Renal pelvis (tissue), 4 donors: ENCODE measurements around the gene AGAP1. TPM values are rescaled to one million over a fixed set of nuclear protein-coding genes. Genes with fewer than 3 reads are reported as not detected.

Experiments used
- DNase-seq: peaks from one replicate; pipeline ENCODE4 v3.0.0-alpha.2; 2013
- polyA plus RNA-seq, 3 donors: library from polyadenylated mRNA; unstranded; fragments of 120-200 nt; gene quantifications; one replicate each; pipeline ENCODE4 v1.2.1, GENCODE V29; 2013; ENCODE audit not compliant: insufficient read length in 3 of 3

AGAP1 gene
- polyA plus RNA-seq, 3 donors = 20.5 to 23.8 (median 21.0) TPM

DNA sequence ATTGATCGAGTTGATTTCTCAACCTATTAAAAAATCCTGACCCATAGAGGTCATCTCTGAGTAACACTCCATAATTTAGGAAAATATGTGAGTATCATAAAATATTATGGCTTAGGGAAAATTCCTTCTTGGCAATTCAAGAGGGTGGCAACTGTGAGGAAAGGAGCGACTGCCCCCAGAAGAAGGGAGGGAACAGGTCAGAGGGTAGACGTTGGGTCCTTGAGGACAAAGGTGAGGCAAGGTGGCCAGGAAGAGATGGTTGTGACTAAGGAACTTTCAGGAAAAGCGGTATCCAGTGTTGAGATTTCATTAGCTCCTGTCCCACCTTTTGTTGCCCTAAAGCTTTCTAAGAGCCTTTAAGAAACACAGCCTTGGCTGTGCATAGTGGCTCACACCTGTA, 10.5 kb upstream of the AGAP1 start:
- DNase-seq = no peak

DNA sequence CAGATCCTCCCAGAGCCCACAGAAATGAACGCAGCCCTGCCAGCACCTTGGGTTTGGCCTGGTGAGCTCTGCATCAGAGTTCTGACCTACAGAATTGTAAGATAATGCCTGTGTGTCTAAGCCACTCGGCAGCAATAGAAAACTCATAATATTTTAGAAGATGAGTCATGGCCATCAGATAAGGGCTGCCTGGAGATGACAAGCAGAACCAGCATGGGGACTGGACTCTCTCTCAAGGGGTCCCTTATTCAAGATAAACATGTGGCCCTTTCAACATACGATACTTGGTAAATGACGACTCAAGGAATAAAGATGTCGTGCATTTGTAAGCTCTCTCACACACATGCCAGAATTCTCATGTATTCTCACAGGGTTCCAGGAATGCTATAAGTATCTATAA, 8.5 kb upstream of the AGAP1 start:
- DNase-seq = no peak

DNA sequence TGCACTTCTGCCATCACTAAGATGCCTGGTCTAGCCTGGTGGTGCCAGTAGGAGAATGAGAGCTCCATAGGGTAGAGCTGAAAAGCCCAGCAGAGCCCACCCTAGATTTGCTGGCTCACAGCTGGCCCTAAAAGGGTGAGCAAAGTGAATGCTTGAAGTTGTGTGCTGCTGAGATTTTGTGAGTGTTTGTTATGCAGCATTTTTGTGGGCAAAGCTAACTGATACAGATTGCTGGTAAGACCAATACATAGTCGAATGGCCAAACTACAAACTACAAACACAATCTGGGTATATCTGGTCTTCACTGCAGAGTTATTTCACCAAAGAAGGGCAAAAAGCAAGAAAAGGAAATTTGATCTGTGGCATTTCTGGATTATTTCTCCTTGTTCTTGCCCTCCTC, 7.1 kb upstream of the AGAP1 start:
- no peak for DNase-seq

DNA sequence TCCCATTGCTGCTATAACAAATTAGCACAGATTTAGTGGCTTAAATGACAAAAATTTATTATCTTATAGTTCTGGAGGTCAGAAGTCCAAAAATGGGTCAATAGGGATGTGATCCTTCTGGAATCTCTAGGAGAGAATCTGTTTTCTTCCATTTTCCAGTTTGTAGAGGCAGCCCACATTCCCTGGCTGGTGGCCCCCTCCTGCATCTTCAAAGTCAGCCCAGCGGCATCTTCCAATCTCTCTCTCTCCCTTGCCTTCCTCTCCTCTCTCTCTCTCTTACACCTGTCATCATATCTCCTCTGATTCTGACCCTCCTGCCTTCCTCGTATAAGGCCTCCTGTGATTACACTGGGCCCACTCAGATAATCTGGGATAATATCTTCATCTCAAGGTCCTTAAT, 3.9 kb upstream of the AGAP1 start:
- DNase-seq = no peak

DNA sequence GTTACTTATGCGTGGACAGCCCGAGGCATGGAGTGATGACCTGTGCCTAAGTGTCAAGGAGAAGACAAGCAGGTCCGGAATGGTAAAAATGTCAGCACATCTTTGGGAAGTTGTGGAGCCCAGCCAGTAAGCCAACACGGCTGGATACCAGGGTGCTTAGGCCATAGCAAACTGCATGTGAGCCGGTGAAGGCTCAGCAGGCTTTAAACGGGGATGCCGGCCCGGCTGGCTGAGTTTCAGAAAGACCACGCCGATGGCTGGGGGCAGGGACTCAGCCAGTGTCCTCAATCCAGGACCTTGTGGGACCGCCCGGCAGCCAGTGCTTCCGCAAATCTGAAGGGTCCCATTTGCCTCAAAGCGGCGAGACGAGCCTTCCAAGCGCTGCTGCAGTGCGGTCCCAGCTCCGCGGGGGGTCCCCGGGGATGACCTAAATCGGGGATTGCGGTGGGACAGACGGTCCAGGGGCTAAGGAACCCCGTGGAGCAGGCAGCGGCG, 946 bp upstream of the AGAP1 start:
- DNase-seq = no peak

DNA sequence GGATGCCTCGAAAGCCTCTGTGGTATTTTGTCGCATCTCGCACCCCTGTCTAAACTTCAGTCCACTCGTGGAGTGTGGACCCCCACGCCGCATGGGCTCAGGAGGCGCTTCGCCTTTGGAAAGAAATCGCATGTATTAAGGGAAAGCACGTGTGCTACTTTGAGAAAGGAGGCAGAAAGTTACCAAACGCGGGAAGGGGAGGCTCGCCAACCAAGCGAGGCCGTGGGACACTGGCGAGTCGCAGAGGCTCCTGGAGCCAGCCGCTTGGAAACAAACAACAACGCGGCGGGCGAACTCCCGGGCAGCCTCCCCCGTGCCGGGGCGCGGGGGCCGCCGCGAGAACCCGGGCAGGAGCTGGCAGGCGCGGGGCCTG, 455 bp upstream of the AGAP1 start:
- DNase-seq = peak; percentile 69

DNA sequence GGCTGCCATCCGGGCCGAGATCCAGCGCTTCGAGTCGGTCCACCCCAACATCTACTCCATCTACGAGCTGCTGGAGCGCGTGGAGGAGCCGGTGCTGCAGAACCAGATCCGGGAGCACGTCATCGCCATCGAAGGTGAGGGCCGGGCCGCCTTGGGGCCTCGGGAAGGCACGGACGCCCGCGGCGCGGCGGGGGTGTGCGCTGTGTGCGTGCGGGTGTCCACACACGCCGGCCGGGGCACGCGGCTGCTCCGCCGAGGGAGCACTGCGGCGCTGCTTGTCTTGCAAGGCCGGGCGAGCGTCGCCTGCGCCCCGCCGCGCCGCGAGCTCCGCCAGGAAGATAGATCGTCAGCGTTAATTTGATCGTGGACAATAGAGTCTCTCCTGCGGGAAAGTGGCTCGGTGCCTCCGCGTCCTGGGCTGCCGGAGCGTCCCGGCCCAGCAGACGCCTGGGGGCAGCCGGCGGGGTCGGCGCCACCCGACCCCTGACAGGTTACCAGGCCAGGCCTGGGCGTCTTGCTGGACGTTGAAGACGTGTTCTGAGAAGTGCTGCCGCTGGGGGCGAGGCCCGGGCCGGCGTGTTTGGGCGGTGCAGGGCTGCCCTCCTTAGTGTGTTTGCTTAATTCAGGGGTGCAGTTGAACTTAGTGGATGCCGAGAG, 1.0 kb downstream of the AGAP1 start:
- DNase-seq = no peak

DNA sequence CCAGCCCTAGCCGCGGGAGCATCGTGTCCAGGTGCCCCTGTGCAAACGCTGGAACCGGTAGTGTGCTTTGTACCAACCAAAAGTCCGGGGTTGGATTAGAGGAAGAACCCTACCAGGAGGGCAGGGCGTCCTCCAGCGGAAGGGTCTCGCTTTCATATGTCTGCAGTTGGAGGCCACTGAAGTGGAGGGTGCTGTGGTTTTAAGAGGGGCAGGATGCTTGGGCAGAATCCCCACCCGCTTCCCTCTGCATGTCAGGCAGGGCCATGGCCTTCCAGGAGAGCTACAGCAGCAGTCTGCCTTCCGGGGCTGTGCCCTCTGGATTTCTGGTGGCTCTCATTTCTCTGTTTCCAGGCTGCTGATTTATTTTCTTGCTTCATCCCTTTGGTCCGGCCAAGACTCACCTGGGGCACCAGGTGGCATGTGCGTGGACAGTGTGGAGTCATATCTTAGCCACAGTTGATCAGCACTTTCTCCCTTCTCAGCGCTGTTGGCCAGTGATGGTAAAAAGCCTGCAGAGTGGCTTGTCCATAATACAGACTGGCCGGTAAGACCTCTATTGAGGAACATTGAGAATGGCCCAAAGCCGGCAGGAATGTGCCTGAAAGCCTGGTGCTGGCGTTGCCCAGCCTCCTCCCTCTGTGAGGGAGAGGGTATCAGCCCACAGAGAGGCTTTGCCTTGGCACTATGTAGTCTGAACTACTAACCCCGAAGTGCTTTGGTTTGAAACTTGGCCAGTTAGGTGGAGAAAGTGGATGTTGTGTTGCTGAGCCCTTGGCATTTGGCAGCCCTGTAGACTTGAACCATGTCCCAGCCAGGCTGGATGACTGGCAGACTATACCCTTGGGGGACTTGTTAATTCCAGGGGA, 1.8 kb downstream of the AGAP1 start:
- DNase-seq = no peak

DNA sequence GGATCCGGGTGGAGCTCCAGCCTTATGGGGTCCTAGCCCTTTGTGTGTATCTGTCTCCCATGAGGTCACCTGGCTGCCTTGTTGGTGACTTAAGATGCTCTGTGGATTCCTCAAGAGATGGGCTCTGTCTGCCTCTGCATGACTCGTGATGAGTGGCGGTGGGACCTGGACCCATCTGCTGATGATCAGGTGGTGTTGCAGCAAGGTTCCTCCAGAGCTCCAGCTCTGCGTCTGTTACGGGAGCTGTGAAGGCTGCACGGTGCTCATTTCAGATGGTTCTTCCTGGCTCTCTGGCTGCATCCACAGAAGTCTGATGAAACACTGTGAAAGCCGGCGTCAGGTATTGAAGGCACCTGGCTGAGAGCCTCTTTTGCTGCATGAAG, 2.4 kb downstream of the AGAP1 start:
- DNase-seq = no peak

DNA sequence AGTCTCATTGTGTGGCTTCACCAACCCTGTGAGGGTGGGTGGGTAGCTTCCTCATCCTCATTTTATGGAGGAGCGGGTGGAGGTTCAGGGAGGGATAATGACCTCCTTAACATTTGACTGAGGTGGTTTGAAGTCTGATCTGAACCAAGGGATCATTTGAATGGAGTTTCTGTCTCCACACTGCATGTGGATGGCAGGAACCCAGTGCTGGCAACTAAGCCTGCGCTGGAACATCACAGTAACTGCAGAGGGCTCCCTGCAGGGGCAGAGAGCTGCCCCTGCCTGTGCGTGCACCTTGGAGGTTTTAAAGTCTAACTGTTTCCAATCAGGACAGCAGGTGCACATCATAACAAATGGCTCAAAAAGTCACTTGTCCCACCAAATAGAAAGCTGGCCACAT, 3.3 kb downstream of the AGAP1 start:
- no peak for DNase-seq

DNA sequence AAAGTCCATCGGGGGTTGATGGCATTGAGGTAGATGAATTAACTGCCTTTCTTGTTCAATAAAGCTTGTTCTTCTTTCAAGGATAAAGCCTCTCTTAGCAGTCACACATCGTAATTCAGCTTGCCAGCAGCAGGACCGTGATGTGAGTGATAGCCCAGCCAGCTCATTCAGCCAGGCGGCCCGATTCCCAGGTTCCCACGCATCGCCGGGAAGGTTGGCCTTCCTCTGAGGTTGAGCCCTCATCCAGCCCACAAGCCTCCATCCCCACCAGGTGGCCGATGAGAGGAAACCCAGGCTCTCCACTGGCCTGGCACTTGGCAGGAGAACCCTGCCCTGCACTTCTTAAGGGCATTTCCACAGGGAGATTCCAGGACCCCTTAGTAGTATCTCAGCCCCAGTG, 4.7 kb downstream of the AGAP1 start:
- DNase-seq = no peak

DNA sequence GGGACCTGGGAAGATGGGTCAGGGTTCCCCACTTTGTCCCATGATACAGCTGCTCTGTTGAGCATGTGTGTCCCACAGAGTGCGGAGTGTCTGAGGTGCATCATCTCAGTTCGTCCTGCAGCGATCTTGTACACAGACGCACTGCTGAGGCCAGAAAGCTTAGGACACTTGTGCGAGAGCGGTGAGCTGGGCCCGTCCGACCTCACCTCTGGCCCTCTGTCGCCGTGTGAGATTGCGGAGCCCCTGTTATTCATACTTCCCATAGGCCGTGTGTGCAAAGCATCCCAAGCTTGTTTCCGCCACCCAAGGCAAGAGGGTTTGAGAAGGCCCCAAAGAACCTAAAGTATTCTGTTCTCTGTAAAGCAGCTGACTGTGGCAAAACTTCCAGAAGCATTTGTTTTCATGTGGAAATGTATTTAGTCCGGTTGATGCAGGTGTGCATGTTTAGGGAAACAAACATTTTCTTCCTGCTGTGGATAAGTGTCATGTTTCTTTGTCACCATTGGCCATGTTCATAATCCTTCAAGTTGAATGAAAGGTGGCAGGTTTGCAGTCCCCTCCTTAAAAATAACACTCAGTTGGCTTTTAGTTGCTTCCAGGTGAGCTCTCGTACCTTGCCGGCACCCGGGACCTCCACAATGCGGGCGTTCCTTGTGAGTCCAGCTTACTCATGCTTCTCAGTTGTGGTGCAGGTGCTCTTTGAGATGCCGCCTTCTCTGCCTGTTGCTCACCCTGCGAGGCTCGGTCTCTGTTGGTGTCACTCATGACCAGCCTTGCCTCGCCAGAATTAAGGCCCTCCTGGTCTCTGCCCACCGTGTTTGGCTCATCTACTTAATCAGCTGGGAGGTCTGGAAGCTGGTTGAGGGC, 5.3 kb downstream of the AGAP1 start:
- DNase-seq = no peak

DNA sequence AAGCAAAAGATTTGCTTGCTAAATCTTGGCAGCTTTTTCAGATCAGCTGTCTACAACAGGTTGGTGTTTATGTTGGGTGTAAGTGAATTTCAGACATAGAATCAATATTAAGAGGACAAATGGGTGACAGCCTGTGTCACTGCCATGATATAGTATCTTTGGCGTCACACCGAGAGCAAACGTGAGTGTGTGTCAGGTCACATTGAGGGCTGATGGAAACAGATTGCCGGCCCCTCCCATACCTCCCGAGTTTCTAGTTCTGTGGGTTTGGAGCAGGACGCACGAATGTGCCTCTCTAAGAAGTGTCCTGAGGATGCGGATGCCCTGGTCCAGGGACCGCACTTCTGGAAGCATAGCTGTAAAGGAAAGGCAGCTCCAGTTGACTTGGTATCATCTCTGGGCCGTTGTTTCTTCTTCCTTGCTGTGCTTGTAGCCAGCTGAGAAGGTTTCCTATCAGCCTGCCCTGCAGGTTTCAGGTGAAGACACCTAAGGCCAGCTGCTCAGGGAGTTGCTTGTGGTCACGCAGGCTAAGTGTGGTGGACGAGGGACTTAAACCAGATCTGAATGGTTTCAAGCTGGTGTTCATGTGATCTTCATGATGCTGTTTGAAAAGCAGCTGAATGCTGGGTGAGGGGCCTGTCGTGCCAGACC, 6.4 kb downstream of the AGAP1 start:
- DNase-seq = no peak

DNA sequence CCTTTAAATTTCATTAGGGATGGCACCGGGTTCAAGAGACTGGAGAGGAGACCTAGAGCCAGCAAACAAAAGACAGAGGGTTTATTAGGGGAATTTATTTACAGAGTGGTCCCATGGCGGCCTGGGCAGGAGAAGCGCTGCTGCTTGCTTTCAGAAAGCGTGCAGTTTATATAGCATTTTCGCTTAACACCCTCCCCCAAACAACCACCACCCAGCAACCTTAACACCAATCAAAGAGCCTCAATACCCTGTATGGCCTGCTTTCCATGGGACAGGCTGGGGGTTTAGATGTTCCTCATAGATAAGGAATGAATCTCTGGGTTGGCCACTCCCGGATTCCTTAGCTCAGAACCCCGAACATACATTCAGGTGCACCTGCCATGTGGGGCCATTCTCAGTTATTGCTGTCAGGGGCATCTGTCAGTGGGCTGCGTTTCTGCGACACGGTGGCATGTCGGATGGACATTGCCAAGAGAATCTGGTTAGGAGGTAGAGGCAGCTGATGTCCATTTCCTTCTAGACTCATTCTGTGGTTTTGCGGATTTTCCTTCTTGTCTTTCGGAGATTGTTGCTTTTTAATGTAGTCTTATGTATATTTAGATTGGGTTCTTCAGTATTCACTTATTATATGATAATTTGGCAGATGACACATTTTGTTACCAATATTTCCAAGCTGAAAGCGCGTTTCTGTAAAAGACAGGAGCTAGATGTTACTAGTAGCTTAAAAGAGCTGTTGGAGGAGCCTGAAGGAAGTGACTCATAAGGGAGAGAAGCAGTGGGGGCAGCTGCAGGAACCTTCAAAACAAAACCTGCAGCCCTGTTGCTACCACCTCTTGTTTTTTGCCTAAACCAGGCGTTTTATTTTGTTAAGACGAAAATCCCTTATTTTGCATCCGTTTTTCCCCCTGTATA, 7.2 kb downstream of the AGAP1 start:
- no peak for DNase-seq

DNA sequence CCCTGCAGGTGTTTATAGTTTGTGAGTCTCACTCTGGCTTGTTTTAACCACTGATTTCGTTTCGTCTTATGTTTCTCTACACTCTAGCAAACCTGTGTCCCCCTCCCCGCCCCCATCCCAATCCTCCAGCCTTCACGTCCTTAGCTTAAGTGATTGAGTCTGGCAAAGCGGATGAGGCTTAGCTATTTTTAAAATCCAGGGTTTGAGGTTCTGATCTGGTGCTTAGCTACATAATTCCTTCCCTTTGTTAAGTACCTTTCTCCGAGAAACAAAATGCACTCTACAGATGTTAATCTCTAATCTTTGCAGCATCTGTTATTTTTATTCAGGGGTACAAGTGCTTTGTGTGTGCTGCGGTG, 7.8 kb downstream of the AGAP1 start:
- no peak for DNase-seq

DNA sequence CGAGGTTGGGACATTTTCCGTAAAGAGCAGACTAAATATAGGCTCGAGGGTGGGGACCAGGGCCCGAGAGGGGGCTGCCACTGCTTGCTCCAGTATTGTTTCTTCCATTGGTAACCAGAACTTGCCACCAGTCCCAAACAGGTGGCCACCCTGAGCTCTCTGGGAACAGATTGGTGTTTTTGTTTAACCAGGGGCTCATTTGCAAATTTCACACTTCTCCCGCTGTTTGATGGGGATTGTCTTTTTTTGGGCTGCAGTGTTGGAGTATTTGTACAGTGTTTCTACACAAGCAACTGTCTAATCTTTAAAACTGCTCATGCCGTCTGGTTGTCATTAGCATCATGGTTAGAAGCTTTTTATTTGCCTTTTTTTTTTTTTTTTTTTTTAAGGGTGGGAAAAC, 8.5 kb downstream of the AGAP1 start:
- DNase-seq = no peak

DNA sequence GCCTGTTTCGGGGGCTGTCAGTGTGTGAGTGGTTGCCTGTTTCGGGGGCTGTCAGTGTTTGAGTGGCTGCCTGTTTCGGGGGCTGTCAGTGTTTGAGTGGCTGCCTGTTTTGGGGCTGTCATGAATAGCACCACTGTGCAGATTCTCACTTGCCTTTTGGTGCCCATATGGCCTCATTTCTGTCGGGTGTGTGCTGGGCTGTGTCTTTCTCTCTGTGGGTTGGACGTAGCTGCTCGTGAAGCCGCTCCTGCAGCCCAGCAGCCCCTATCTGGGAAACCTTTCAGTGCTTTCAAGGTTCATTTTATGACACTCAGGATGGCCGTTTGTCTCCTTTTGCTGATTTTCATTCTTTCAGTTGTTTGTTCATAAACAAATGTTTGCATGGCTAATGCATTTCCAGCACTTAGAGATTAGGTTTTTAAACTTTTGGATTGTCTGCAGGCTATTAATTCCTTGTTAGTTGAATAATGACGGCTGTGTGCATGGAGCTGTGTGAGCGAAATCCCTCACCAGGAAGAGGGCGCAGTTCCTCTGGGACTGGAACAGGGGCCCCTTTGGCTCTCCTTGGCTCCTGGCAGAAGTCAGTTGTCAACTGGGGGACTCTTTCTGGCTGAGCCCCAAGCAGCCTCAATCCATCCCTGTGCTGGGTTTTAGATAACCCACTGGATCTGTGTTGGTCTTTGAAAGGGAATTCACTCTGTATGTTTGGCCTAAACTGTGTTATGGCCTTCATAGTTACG, 10.8 kb downstream of the AGAP1 start:
- DNase-seq = no peak

DNA sequence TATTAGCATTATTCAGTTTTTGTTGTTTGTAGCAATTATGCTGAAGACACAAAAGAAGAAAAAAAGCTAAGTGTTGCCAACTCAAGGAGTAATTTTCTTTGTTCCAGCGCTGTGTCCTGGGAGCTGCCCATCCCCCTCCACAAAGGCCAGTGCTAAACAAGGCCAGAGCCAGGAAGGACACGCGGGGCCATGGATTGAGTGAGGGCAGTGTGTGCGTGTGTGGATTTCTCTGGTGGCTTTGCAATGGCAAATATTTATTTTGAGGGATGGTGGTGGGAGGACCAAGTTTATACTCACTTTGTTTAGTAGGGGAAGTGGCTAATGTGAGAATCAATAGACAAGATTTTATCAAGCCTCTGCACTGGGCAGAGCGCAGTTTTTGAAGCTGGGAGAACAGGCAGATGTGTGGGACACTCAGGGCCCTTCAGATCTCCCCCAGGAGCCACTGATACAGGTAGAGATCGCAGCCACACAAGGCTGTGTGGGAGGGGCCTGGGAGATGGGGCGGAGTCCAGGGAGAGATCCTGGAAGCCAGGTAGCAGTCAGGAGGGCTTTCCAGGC, 11.4 kb downstream of the AGAP1 start:
- DNase-seq = no peak

DNA sequence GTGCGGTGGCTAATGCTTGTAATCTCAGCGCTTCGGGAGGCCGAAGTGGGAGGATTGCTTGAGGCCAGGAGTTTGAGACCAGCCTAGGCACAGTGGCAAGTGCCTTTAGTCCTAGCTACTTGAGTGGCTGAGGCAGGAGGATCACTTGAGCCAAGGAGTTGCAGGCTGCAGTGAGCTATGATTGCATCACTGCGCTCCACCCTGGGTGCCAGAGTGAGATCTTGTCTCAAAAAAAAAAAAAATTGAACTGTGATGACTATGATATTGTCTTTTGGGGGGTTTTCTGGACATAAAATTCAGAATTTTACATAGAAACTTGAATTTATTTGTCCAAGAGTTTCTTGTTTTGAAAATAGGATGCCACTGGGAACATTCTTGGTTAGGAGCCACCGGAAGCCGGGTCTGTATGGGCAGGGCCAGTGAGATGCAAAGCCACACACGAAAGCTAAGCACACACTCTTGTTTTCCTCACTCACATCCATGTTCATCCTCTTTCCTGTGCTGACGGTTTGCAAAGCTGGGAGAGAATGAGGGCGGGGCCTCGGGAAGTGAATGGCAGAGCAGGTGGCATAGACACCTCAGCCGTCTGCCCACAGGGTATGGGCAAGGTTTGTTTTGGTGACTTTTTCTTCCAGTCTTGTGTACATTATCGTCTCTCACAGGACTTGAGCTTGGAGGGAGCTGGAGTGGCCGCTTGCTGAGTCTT, 12.6 kb downstream of the AGAP1 start:
- no peak for DNase-seq
